ENCODE results near the gene PSIP1. TPM values are rescaled to one million over a fixed set of nuclear protein-coding genes. Genes with fewer than 3 reads are reported as not detected.
A peak's percentile ranks its signal among the peaks of the same experiment; 100 is the strongest.

The PSIP1 gene
- total and polyA plus RNA-seq, 4 donors = 14.8 to 75.1 (median 29.8) TPM

DNA sequence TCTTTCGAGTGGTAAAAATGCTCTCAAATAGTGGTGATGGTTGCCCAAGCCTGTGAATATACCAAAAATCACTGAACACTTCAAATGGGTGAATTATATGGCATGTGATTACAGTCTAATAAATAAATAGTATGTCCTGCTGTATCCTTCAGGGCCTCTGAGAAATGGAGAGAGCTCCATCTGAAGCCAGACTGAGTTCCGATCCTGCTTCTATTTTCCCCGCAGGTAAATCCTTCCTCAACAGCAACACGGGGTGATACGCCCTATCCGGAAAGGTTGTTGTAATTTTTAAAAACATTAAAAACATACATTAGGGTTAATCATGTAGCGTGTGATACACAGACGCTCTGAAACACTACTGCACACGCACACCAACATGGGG, 88.8 kb downstream of the PSIP1 start:
- Histone ChIP-seq H3K9ac (ENCODE audit: insufficient read depth in 1 of 2, low read length in 2 of 2) (peak overlapping the region; percentile 95 to 98), H3K4me3 (peak overlapping the region; percentile 55), H3K27me3 (ENCODE audit: control insufficient read depth in 3 of 3, insufficient read depth in 3 of 3, low read length in 2 of 3) (no peaks in the 10 kb centered on the region), H3K27ac (ENCODE audit: low read depth in 1 of 2, low read length in 1 of 2) (peak overlapping the region; percentile 74 to 95), H3K36me3 (ENCODE audit: control insufficient read depth in 4 of 4, insufficient read depth in 4 of 4, low read length in 4 of 4) (peaks cover 0 to 22% (median 10%) of the 10 kb centered on the region in 4 donors), H3K9me3 (ENCODE audit: control insufficient read depth in 4 of 4, insufficient read depth in 3 of 4, low read length in 3 of 4) (no peaks in the 10 kb centered on the region), H3K4me1 (ENCODE audit: control insufficient read depth in 5 of 5, insufficient read depth in 5 of 5, low read length in 5 of 5) (peaks cover 0 to 32% (median 9%) of the 10 kb centered on the region in 5 donors)
- 50 to 55% methylated on average over 9 of the region's 9 CpGs for WGBS, 2 donors
- TF ChIP-seq, protein P1, sequence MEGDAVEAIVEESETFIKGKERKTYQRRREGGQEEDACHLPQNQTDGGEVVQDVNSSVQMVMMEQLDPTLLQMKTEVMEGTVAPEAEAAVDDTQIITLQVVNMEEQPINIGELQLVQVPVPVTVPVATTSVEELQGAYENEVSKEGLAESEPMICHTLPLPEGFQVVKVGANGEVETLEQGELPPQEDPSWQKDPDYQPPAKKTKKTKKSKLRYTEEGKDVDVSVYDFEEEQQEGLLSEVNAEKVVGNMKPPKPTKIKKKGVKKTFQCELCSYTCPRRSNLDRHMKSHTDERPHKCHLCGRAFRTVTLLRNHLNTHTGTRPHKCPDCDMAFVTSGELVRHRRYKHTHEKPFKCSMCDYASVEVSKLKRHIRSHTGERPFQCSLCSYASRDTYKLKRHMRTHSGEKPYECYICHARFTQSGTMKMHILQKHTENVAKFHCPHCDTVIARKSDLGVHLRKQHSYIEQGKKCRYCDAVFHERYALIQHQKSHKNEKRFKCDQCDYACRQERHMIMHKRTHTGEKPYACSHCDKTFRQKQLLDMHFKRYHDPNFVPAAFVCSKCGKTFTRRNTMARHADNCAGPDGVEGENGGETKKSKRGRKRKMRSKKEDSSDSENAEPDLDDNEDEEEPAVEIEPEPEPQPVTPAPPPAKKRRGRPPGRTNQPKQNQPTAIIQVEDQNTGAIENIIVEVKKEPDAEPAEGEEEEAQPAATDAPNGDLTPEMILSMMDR (IDR thresholded peaks at IDR 0.05; ENCODE audit: control extremely low read depth, extremely low read depth) = no peak
- no peak for DNase-seq
- ATAC-seq (ENCODE audit: insufficient read depth, low FRiP score) = no peak

DNA sequence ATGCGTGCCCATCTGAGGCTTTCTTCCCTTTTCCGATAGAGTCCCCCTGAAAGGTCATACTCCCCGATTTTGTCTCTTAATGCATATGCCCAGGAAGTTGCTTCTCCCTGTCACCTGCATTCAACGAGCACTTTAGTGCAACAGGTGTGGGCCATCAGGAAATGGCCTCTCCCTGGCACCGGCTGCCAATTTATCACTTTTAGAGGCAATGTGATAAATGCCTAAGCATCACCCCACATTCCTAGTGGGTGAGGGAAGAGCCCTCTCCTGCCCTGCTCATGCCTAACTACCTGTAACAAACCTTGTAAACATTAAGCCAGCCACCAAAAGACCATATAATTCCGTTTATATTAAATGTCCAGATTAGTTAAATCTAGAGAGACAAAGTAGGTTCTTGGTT, 89.2 kb downstream of the PSIP1 start:
- Histone ChIP-seq H3K9me3 (ENCODE audit: control insufficient read depth in 4 of 4, insufficient read depth in 3 of 4, low read length in 3 of 4) (no peaks in the 10 kb centered on the region), H3K27me3 (ENCODE audit: control insufficient read depth in 3 of 3, insufficient read depth in 3 of 3, low read length in 2 of 3) (no peaks in the 10 kb centered on the region), H3K4me1 (ENCODE audit: control insufficient read depth in 5 of 5, insufficient read depth in 5 of 5, low read length in 5 of 5) (peaks cover 0 to 31% (median 9%) of the 10 kb centered on the region in 5 donors), H3K36me3 (ENCODE audit: control insufficient read depth in 4 of 4, insufficient read depth in 4 of 4, low read length in 4 of 4) (peaks cover 0 to 19% (median 10%) of the 10 kb centered on the region in 4 donors), H3K27ac (ENCODE audit: low read depth in 1 of 2, low read length in 1 of 2) (no peak overlapping the region), H3K9ac (ENCODE audit: insufficient read depth in 1 of 2, low read length in 2 of 2) (peak overlapping the region in 1 of 2 donors; percentile 98), H3K4me3 (no peak overlapping the region)
- WGBS, 2 donors = 79 to 81% methylated on average over 6 of the region's 6 CpGs
- TF ChIP-seq, protein P1 (IDR thresholded peaks at IDR 0.05; ENCODE audit: control extremely low read depth, extremely low read depth) = no peak
- DNase-seq (no peak), ATAC-seq (ENCODE audit: insufficient read depth, low FRiP score) (no peak)

DNA sequence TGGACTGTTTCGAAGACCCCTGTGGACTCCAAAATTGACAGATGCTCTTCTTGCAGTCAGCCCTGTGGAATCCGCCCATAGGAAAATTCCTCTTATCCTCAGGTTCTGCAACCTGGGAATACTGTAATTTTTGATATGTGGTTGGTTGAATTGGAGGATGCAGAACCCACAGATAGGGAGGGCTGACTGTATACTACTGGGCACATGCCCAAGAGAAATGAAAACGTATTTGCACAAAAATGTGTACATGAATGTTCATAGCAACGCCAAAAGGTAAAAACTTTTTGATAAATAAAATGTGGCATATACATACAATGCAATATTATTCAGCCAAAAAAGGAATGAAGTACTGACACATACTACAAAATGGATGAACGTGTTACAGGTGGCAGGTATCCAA, 90.0 kb downstream of the PSIP1 start:
- Histone ChIP-seq H3K36me3 (ENCODE audit: control insufficient read depth in 4 of 4, insufficient read depth in 4 of 4, low read length in 4 of 4) (peaks cover 0 to 14% (median 5%) of the 10 kb centered on the region in 4 donors), H3K9me3 (ENCODE audit: control insufficient read depth in 4 of 4, insufficient read depth in 3 of 4, low read length in 3 of 4) (no peaks in the 10 kb centered on the region), H3K27me3 (ENCODE audit: control insufficient read depth in 3 of 3, insufficient read depth in 3 of 3, low read length in 2 of 3) (no peaks in the 10 kb centered on the region), H3K9ac (ENCODE audit: insufficient read depth in 1 of 2, low read length in 2 of 2) (no peak overlapping the region), H3K4me1 (ENCODE audit: control insufficient read depth in 5 of 5, insufficient read depth in 5 of 5, low read length in 5 of 5) (peaks cover 0 to 26% (median 6%) of the 10 kb centered on the region in 5 donors), H3K27ac (ENCODE audit: low read depth in 1 of 2, low read length in 1 of 2) (no peak overlapping the region), H3K4me3 (no peak overlapping the region)
- ATAC-seq (ENCODE audit: insufficient read depth, low FRiP score) (no peak), DNase-seq (peak in 2 of 3 donors; percentile 19 to 21)
- WGBS, 2 donors = 52 to 67% methylated on average over 5 of the region's 5 CpGs
- TF ChIP-seq, protein P1 (IDR thresholded peaks at IDR 0.05; ENCODE audit: control extremely low read depth, extremely low read depth) = no peak

DNA sequence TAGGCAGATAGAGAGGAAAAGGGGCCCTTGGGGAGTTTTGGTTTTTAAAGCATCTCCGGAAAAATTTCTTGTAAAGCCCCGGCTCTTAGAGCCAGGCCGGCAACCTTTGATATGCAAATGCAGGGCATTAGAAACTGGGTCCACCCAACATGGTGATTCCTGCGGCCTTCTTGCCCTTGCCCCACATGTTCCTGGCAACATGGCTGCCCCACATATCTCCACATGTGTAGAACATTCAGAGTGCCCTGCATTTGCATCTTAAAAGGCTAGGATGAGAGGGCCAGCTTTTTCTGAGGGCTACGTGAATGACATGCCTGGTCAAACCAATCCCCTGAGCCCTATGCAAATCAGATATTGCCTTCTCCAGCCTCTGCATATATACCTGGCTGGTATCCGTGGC, 93.1 kb downstream of the PSIP1 start:
- Histone ChIP-seq H3K4me1 (ENCODE audit: control insufficient read depth in 5 of 5, insufficient read depth in 5 of 5, low read length in 5 of 5) (peaks cover 0 to 8% (median 0%) of the 10 kb centered on the region in 5 donors), H3K9me3 (ENCODE audit: control insufficient read depth in 4 of 4, insufficient read depth in 3 of 4, low read length in 3 of 4) (no peaks in the 10 kb centered on the region), H3K36me3 (ENCODE audit: control insufficient read depth in 4 of 4, insufficient read depth in 4 of 4, low read length in 4 of 4) (no peaks in the 10 kb centered on the region), H3K4me3 (no peak overlapping the region), H3K27me3 (ENCODE audit: control insufficient read depth in 3 of 3, insufficient read depth in 3 of 3, low read length in 2 of 3) (no peaks in the 10 kb centered on the region), H3K27ac (ENCODE audit: low read depth in 1 of 2, low read length in 1 of 2) (no peak overlapping the region), H3K9ac (ENCODE audit: insufficient read depth in 1 of 2, low read length in 2 of 2) (no peak overlapping the region)
- TF ChIP-seq, protein P1 (IDR thresholded peaks at IDR 0.05; ENCODE audit: control extremely low read depth, extremely low read depth) = no peak
- DNase-seq = no peak
- 87 to 93% methylated on average over 6 of the region's 6 CpGs for WGBS, 2 donors
- ATAC-seq (ENCODE audit: insufficient read depth, low FRiP score) = no peak
